ELR (cell line): ENCODE results near the gene PFKL.

Experiments
- DNase-seq: peaks from one replicate; pipeline ENCODE4 v3.0.0-alpha.2; 2015; ENCODE audit warnings: low read depth

Gene PFKL

DNA sequence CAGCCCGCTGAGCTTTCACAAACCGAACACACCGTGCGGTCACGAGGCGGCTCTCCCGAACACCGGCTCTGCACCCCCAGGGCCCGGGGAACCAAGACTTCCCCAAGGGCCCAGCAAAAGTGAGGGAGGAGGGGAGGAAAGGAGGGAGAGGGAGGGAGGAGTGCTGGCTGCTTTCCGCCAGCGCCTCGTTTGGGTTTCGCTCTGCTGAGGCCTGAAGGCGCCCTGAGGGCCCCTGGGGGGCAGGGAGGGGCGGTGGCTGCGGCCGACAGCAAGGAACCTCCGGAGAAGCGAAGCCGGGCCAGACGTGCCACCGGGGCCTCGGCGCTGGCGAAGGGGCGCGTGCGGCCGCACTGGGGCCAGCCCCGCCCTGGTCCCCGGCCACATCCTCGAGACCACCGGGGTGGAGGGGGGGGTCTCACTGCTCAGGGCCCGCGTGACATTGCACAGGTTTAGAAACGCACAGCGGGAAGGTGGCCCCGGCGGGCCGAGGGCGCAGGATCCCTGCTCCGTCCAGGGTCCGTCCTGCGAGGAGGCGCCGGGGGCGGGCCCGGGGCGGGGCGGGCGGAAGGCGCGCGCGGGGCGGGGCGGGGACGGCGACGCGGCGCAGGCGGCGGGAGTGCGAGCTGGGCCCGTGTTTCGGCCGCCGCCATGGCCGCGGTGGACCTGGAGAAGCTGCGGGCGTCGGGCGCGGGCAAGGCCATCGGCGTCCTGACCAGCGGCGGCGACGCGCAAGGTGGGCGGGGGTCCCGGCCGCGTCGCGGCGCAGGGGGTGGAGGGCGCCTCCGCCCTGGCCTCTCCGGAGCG lies at the start of gene PFKL:
TSS of gene PFKL (plus strand) at position 596 of the 804 bp plus-strand sequence. CDS start at position 649, 53 bp downstream.
- DNase-seq = peak; percentile 67

GRCh38 chr21:44253832-44254710 lies 45.8 kb upstream of the PFKL start:
- DNase-seq = no peak

- no peak for DNase-seq
These were observed 44.3 kb upstream of the PFKL start for GRCh38 chr21:44255511-44255981.

GRCh38 chr21:44258056-44258725 lies 41.7 kb upstream of the PFKL start:
- no peak for DNase-seq

GRCh38 chr21:44259082-44259705 lies 40.7 kb upstream of the PFKL start:
- DNase-seq = no peak

DNA sequence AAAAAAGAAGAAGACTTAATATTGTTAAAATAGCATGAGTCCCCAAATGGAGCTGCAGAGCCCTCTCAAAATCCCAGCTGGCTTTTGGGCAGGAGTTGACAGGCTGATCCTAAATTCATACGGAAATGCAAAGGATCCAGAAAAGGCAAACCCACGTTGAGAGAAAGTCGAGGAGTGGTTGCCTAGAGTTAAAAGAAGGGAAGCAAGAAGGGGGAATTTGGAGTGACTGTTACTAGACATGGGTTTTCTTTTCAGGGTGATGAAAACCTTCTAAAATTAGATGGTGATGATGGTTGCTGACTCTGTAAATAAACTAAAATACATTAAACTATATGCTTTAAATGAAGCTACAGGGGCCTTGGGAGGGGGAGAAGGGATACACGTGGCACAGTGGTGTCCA lies 39.8 kb upstream of the PFKL start:
- no peak for DNase-seq

- DNase-seq = no peak
These were observed 38.8 kb upstream of the PFKL start for GRCh38 chr21:44260791-44261631.

DNA sequence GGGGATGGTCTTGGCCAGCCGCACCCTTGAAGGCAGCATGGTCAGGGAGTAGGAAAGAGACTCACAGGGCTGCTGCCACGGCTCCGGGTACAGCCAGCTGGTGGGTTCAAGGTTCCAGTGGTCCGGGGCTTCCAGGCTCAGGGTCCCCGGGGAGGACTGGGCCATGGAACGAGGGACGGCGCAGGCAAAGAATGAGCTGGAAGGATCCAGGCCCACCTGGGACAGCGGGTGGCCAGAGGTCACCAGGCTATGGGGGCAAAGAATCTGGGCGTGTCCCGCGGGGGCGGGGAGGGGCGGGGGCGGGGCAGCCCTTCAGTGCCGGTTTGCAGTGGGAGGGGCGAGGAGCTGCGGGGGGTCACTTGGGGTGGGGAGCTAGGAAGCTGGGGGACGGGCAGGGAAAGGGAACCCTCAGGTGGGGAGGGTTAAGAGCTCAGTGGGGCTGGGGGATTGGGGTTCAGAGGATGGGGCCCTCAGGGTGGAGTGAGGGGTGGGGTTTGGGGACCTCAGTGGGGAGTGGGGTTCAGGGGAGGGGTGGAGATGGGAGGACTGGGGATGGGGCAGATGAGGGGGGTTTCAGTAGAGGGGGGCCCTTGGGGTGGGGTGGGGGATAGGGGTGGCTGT lies 38.1 kb upstream of the PFKL start, which contains the start of gene DNMT3L:
TSS of gene DNMT3L (minus strand) at position 223 of the 621 bp plus-strand sequence. CDS start 638 bp downstream, outside the sequence.
- DNase-seq = no peak

GRCh38 chr21:44262338-44263056 lies 37.4 kb upstream of the PFKL start:
- no peak for DNase-seq

- DNase-seq = no peak
These were observed 36.6 kb upstream of the PFKL start for GRCh38 chr21:44263221-44263760.

- DNase-seq = no peak
These were observed 36.1 kb upstream of the PFKL start for GRCh38 chr21:44263768-44264167.

- no peak for DNase-seq
These were observed 34.1 kb upstream of the PFKL start for GRCh38 chr21:44265734-44266270.

DNA sequence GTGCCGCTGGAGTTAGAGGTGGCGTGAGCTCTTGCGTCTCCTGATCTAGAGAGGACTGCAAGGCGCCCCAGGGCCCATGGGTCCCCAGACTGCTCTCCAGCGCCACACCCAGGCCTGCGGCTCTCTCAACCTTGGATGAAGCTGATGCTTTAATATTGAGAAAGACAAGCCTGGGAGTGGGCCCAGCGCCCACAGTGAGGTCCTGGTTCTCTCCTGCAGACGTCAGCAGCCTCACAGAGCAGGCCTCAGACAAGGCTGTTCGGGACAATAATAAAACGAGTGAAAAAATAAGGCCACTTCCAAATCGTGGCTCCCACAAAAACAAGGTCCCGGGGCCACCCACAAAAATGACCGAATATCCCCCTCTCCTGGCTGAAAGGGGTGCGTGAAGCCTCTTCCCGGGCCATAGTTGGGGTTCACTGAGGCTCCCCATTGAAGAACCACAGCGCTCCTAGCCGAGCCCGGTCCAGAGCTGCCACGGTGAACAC lies 32.2 kb upstream of the PFKL start:
- DNase-seq = peak; percentile 12

GRCh38 chr21:44269090-44269489 lies 30.8 kb upstream of the PFKL start:
- no peak for DNase-seq

GRCh38 chr21:44271558-44272283 lies 28.1 kb upstream of the PFKL start:
- DNase-seq = no peak

GRCh38 chr21:44272284-44272858 lies 27.5 kb upstream of the PFKL start:
- no peak for DNase-seq

DNA sequence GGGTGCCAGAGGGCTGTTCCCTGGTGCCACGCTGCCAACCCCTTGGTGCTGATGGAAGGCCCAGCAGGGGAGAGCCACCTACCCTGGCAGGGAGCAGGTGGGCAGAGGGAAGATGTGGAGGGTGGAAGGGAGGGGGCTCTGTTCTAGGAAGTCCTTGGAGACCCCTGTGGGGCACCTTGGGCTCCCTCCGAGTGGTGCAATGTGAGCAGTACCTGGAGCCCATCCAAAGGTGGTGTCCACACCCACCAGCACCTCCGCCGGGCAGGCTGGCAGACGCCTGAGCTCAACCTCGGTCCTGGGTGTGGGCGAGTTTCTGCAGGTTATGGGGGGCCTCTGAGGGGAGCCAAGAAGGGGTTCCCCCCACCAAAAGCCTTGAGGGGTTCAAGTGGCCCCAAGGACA lies 26.8 kb upstream of the PFKL start:
- no peak for DNase-seq

- no peak for DNase-seq
These were observed 24.8 kb upstream of the PFKL start for GRCh38 chr21:44275041-44275440.
